Thoracic aorta (tissue), 2 donors: ENCODE results near the gene ITPKC. TPM values are rescaled to one million over a fixed set of nuclear protein-coding genes. Genes with fewer than 3 reads are reported as not detected.

Experiments
- ATAC-seq: fragments of 150-250 bp; one replicate; pipeline ENCODE4 v1.8.0; 2017; ENCODE audit warnings: low read depth; ENCODE audit not compliant: insufficient number of reproducible peaks, low FRiP score
- DNase-seq: peaks from one replicate; pipeline ENCODE4 v3.0.0-alpha.2; 2020; ENCODE audit warnings: low spot score
- H3K27ac ChIP-seq, 2 donors: fragments of 200-600 bp; sonication (generic); 1 replicate in 1 of 2; 2 replicates in 1 of 2; pipeline ENCODE4 v1.5.1; 2016; ENCODE audit warnings: mild to moderate bottlenecking in 2 of 2, moderate library complexity in 2 of 2
- H3K27me3 ChIP-seq: fragments of 200-600 bp; sonication (generic); replicated peaks from 2 replicates; pipeline ENCODE4 v1.6.0; 2016; ENCODE audit warnings: mild to moderate bottlenecking; ENCODE audit not compliant: insufficient read depth
- H3K36me3 ChIP-seq: fragments of 200-600 bp; sonication (generic); one replicate; pipeline ENCODE4 v1.5.1; 2016
- H3K4me1 ChIP-seq, 2 donors: fragments of 200-600 bp; sonication (generic); 1 replicate in 1 of 2; 2 replicates in 1 of 2; pipeline versions ENCODE4 v1.5.1 to v1.6.0; 2016; ENCODE audit warnings: low read depth in 2 of 2, mild to moderate bottlenecking in 1 of 2; ENCODE audit not compliant: control insufficient read depth in 1 of 2
- H3K4me3 ChIP-seq: fragments of 200-600 bp; sonication (generic); 2 replicates; pipeline ENCODE4 v1.5.1; 2016; ENCODE audit warnings: mild to moderate bottlenecking
- H3K9me3 ChIP-seq: fragments of 200-600 bp; sonication (generic); 2 replicates; pipeline ENCODE4 v1.5.1; 2016
- total RNA-seq, 2 donors: library from RNA; depleted of rRNA; stranded (reverse); fragments of >200 nt; gene quantifications; one replicate each; pipeline versions ENCODE4 v1.1.0 to v1.2.3, GENCODE V29; 2016
- TF ChIP-seq, protein P1 (sequence below): fragments of 200-600 bp; sonication (generic); IDR thresholded peaks from one replicate; pipeline ENCODE4 v1.5.1; 2019; ENCODE audit warnings: antibody characterized with exemption

ITPKC gene
- total RNA-seq, 2 donors from 2014 or later = 45.4 to 79.4 TPM

- no peaks in the 10 kb centered on the region for H3K27me3 ChIP-seq
- ATAC-seq (no peak), DNase-seq (no peak)
- H3K4me3 ChIP-seq = no peak overlapping the region
- peaks cover 47% of the 10 kb centered on the region for H3K36me3 ChIP-seq
- no peaks in the 10 kb centered on the region for H3K9me3 ChIP-seq
- TF ChIP-seq, protein P1, sequence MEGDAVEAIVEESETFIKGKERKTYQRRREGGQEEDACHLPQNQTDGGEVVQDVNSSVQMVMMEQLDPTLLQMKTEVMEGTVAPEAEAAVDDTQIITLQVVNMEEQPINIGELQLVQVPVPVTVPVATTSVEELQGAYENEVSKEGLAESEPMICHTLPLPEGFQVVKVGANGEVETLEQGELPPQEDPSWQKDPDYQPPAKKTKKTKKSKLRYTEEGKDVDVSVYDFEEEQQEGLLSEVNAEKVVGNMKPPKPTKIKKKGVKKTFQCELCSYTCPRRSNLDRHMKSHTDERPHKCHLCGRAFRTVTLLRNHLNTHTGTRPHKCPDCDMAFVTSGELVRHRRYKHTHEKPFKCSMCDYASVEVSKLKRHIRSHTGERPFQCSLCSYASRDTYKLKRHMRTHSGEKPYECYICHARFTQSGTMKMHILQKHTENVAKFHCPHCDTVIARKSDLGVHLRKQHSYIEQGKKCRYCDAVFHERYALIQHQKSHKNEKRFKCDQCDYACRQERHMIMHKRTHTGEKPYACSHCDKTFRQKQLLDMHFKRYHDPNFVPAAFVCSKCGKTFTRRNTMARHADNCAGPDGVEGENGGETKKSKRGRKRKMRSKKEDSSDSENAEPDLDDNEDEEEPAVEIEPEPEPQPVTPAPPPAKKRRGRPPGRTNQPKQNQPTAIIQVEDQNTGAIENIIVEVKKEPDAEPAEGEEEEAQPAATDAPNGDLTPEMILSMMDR = no peak
- H3K4me1 ChIP-seq = no peaks in the 10 kb centered on the region
- no peak overlapping the region for H3K27ac ChIP-seq
These were observed 15.2 kb upstream of the ITPKC start for GRCh38 chr19:40701758-40702157.

- H3K36me3 ChIP-seq = peaks cover 47% of the 10 kb centered on the region
- DNase-seq = no peak
- H3K4me1 ChIP-seq = no peaks in the 10 kb centered on the region
- H3K9me3 ChIP-seq = no peaks in the 10 kb centered on the region
- no peak for ATAC-seq
- no peak overlapping the region for H3K4me3 ChIP-seq
- no peaks in the 10 kb centered on the region for H3K27me3 ChIP-seq
- no peak overlapping the region for H3K27ac ChIP-seq
- TF ChIP-seq, protein P1 = no peak
These were observed 14.4 kb upstream of the ITPKC start for GRCh38 chr19:40702337-40703012.

- Histone ChIP-seq H3K36me3 (peaks cover 47% of the 10 kb centered on the region), H3K27ac (no peak overlapping the region), H3K4me1 (no peaks in the 10 kb centered on the region), H3K4me3 (no peak overlapping the region), H3K9me3 (no peaks in the 10 kb centered on the region), H3K27me3 (no peaks in the 10 kb centered on the region)
- TF ChIP-seq, protein P1 = no peak
- DNase-seq (no peak), ATAC-seq (no peak)
These were observed 13.7 kb upstream of the ITPKC start for GRCh38 chr19:40703029-40703755.

DNA sequence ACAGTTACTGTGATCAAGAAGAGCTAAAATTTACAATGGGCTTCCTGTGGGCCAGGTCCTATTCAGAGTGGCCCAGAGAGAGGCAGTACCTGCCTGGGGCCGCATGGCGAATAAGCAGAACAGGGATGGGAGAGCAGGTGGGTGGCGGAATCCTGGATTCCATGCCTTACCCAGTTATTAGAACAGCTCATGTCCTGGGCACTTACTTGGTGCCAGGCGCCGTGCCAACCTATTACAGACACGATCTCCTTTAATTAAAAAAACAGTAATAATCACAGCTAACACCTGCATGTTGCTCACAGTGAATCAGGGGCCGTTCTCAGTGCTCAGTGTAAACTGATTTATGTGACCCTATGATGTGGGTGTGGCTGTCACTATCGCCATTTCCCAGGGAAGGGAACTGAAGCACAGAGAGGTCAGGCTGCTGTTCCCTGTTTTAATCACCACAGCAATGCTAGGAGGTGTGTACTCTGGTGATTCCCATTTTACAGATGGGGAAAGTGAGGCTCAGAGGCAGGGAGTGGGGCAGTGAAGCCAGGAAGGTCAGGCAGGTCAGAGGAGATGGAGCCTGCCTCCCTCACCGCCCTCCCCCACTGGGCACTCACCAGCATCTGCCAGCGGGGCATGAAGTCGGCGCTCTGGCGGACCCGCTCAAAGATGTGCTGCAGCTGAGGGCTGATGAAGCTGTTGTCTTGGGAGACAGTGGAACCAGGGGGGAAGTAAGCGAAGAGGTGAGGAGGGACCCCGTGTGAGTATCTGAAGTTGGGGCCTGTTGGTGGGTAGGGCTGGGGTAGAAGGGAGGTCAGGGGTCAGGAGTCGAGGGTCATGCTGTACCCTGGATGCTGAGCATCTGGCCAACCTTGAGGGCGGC, 12.2 kb upstream of the ITPKC start:
- Histone ChIP-seq H3K36me3 (peaks cover 44% of the 10 kb centered on the region), H3K4me3 (no peak overlapping the region), H3K27ac (no peak overlapping the region), H3K9me3 (no peaks in the 10 kb centered on the region), H3K27me3 (no peaks in the 10 kb centered on the region), H3K4me1 (no peaks in the 10 kb centered on the region)
- TF ChIP-seq, protein P1 = no peak
- DNase-seq (no peak), ATAC-seq (no peak)

- DNase-seq = no peak
- no peaks in the 10 kb centered on the region for H3K27me3 ChIP-seq
- no peak overlapping the region for H3K4me3 ChIP-seq
- TF ChIP-seq, protein P1 = no peak
- H3K9me3 ChIP-seq = no peaks in the 10 kb centered on the region
- H3K4me1 ChIP-seq = no peaks in the 10 kb centered on the region
- ATAC-seq = no peak
- no peak overlapping the region for H3K27ac ChIP-seq
- H3K36me3 ChIP-seq = peaks cover 44% of the 10 kb centered on the region
These were observed 11.6 kb upstream of the ITPKC start for GRCh38 chr19:40705362-40705651.
